SK-N-SH (cell line): ENCODE results near the gene STK40. TPM values are rescaled to one million over a fixed set of nuclear protein-coding genes. Genes with fewer than 3 reads are reported as not detected.

Experiments used
- CTCF ChIA-PET: fragments of 300-600, 350-600 bp; formaldehyde crosslinking; extraction: SDS; loops from one replicate; lab custom pipeline; 2021; lab: Yijun Ruan, JAX
- POLR2A ChIA-PET: fragments of 350-600 bp; sonication (Branson Sonifier 250); formaldehyde crosslinking; extraction: SDS; loops from one replicate; lab custom pipeline; 2020; ENCODE audit warnings: antibody characterized with exemption, inconsistent platforms; lab: Yijun Ruan, JAX
- DNase-seq: peaks from one replicate; pipeline ENCODE4 v3.0.0; 2012
- H2AFZ ChIP-seq: fragments of 200-600 bp; sonication (generic); 2 replicates; pipeline ENCODE4 v1.8.1; 2016; ENCODE audit warnings: antibody characterized with exemption, mild to moderate bottlenecking, low read depth
- H3F3A ChIP-seq: fragments of 200-600 bp; sonication (generic); replicated peaks from 2 replicates; pipeline ENCODE3; 2016; ENCODE audit warnings: antibody characterized with exemption, mild to moderate bottlenecking; ENCODE audit not compliant: insufficient read depth
- H3K27ac ChIP-seq, 2 experiments: fragments of 200-500 bp in 1 of 2; fragments of 200-600 bp in 1 of 2; sonication (Bioruptor generic) in 1 of 2; sonication (generic), shearing (Covaris generic) in 1 of 2; 2 replicates each; pipeline versions ENCODE4 v1.5.1 to v1.6.1; 2014 to 2016; ENCODE audit warnings: low read depth in 2 of 2, inconsistent platforms in 1 of 2, low read length in 1 of 2, mild to moderate bottlenecking in 1 of 2, mixed read lengths in 1 of 2
- H3K27me3 ChIP-seq: fragments of 200-600 bp; sonication (generic), shearing (Covaris generic); 2 replicates; pipeline ENCODE4 v1.6.1; 2016; ENCODE audit warnings: mixed run types; ENCODE audit not compliant: insufficient read depth
- H3K36me3 ChIP-seq, 2 experiments: fragments of 200-500 bp in 1 of 2; fragments of 200-600 bp in 1 of 2; sonication (Bioruptor generic) in 1 of 2; sonication (generic) in 1 of 2; replicated peaks in 1 of 2; 2 replicates each; pipeline versions ENCODE3 to v1.5.1; 2014 to 2016; ENCODE audit warnings: low read length in 1 of 2, mild to moderate bottlenecking in 1 of 2; ENCODE audit not compliant: insufficient read depth in 2 of 2, control insufficient read depth in 1 of 2
- H3K4me1 ChIP-seq, 2 experiments: fragments of 200-500 bp in 1 of 2; fragments of 200-600 bp in 1 of 2; sonication (Bioruptor generic) in 1 of 2; sonication (generic), shearing (Covaris generic) in 1 of 2; 2 replicates each; pipeline versions ENCODE4 v1.5.1 to v1.6.1; 2014 to 2016; ENCODE audit warnings: low read depth in 1 of 2, low read length in 1 of 2, mixed run types in 1 of 2; ENCODE audit not compliant: insufficient read depth in 2 of 2, control insufficient read depth in 1 of 2
- H3K4me2 ChIP-seq: fragments of 200-600 bp; sonication (generic), shearing (Covaris generic); 2 replicates; pipeline ENCODE4 v1.6.1; 2017; ENCODE audit warnings: mixed run types
- H3K4me3 ChIP-seq, 2 experiments: fragments of 200-500 bp in 1 of 2; fragments of 200-600 bp in 1 of 2; sonication (Bioruptor generic) in 1 of 2; sonication (generic), shearing (Covaris generic) in 1 of 2; 2 replicates each; pipeline versions ENCODE4 v1.5.1 to v1.8.1; 2014 to 2016; ENCODE audit warnings: low read depth in 2 of 2, inconsistent platforms in 1 of 2, low read length in 1 of 2, mild to moderate bottlenecking in 1 of 2, mixed read lengths in 1 of 2, moderate library complexity in 1 of 2
- H3K79me2 ChIP-seq: fragments of 200-600 bp; sonication (generic); 2 replicates; pipeline ENCODE4 v1.8.1; 2017; ENCODE audit warnings: mild to moderate bottlenecking; ENCODE audit not compliant: insufficient read depth
- H3K9ac ChIP-seq: fragments of 200-600 bp; sonication (generic); 2 replicates; pipeline ENCODE4 v1.6.1; 2017; ENCODE audit warnings: mixed run types
- H3K9me2 ChIP-seq: fragments of 200-600 bp; sonication (generic); 2 replicates; pipeline ENCODE4 v1.6.1; 2017; ENCODE audit warnings: mixed run types
- H3K9me3 ChIP-seq: fragments of 200-600 bp; sonication (generic); 2 replicates; pipeline ENCODE4 v1.6.1; 2017; ENCODE audit warnings: mixed run types, mild to moderate bottlenecking, moderate library complexity
- H4K20me1 ChIP-seq: fragments of 200-600 bp; sonication (generic); 2 replicates; pipeline ENCODE4 v1.6.1; 2017; ENCODE audit warnings: mild to moderate bottlenecking, mixed run types; ENCODE audit not compliant: insufficient read depth
- EZH2phosphoT487 ChIP-seq: fragments of 200-600 bp; sonication (generic); IDR thresholded peaks from 2 replicates; pipeline ENCODE4 v1.6.1; 2017; ENCODE audit warnings: low read depth, mixed run types, mild to moderate bottlenecking, antibody characterized with exemption, moderate library complexity, borderline replicate concordance
- FOSL2 ChIP-seq: IDR thresholded peaks from 2 replicates; pipeline ENCODE4 v1.4.0; 2012; ENCODE audit warnings: low read depth, mild to moderate bottlenecking, moderate library complexity, borderline replicate concordance
- GATA2 ChIP-seq: sonication (generic); formaldehyde crosslinking; IDR thresholded peaks from 2 replicates; pipeline ENCODE4 v1.5.0; 2020; ENCODE audit warnings: mild to moderate bottlenecking, missing genetic modification reagents
- JUND ChIP-seq: IDR thresholded peaks from 2 replicates; pipeline ENCODE4 v1.4.0; 2012
- MXI1 ChIP-seq: IDR thresholded peaks from 2 replicates; pipeline ENCODE4 v1.6.1; 2012; ENCODE audit warnings: mild to moderate bottlenecking, low read depth, low read length, improper control_type of control experiment
- NFIC ChIP-seq: IDR thresholded peaks from 2 replicates; pipeline ENCODE4 v1.4.0; 2012; ENCODE audit warnings: borderline replicate concordance
- RXRA ChIP-seq: IDR thresholded peaks from 2 replicates; pipeline ENCODE4 v1.4.0; 2012; ENCODE audit warnings: low read depth, mild to moderate bottlenecking, borderline replicate concordance
- SIN3A ChIP-seq: IDR thresholded peaks from 2 replicates; pipeline ENCODE4 v1.6.1; 2012; ENCODE audit warnings: low read depth, mild to moderate bottlenecking, low read length, moderate library complexity, borderline replicate concordance
- ZBTB33 ChIP-seq: IDR thresholded peaks from 2 replicates; pipeline ENCODE4 v1.4.0; 2012; ENCODE audit warnings: low read depth, borderline replicate concordance
- WGBS: methylation state at CpG from one replicate; pipeline ENCODE4 v1.1.6; 2017; ENCODE audit warnings: low lambda C conversion rate; 5-methylcytosine and 5-hydroxymethylcytosine counted together
- polyA plus RNA-seq, 3 experiments: library from polyadenylated mRNA; depleted of rRNA; stranded (reverse); fragments of >200 nt; gene quantifications; 2 replicates each; pipeline ENCODE4 v1.2.3, GENCODE V29; 2012
- TF ChIP-seq, protein P1 (sequence below): IDR thresholded peaks from 2 replicates; pipeline ENCODE4 v1.6.1; 2012; ENCODE audit warnings: mild to moderate bottlenecking, low read depth, low read length, moderate library complexity
- TF ChIP-seq, protein P2 (sequence below): fragments of 200-600 bp; sonication (generic); IDR thresholded peaks from 2 replicates; pipeline ENCODE4 v1.6.1; 2017; ENCODE audit warnings: antibody characterized with exemption, mild to moderate bottlenecking, moderate library complexity
- TF ChIP-seq, protein P3 (sequence below): IDR thresholded peaks from 2 replicates; pipeline ENCODE4 v1.4.0; 2012; ENCODE audit warnings: low read depth
- TF ChIP-seq, protein P4 (sequence below): IDR thresholded peaks from 2 replicates; pipeline ENCODE4; 2012

Gene STK40
- polyA plus RNA-seq, 1 of the 3 experiments (the other 2 are of a cell fraction) = 43.3 TPM

DNA sequence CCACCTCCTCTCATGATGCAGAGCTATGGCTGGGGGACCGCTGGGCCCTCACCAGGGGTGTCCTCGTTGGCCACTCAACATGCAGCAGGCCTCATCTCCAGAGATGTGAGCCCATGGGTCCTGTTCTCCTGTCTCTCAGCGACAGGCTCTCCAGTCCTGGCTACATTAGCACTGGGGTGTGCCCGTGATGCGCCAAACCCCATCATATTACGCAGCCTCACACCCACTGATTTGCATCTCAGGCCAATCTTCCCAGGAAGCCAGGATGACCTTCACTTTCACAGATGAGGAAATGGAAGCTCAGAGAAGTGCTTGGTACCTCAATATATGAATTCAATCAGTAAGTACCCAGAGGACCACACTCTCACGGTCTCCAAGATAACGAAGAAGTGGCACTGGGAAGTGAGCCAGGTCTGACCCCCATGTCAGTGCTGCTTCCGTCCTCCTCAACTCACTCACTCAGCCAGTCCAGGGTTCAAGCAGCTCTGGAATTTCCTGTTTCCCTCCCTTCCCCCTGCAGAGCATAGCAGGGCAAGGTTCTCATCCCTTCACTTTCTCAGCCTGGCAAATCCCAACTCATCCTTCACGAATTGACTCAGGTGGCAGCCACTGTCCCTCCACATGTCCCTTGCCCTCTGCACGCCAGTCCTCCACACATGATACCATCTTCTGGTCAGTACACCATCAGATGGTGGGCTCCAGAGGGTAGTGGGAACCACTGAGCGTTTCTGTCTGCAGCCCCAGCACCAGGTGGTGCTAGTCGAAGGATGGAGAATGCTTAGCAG, 33.4 kb downstream of the STK40 start (continued):
- TF ChIP-seq, protein P1, sequence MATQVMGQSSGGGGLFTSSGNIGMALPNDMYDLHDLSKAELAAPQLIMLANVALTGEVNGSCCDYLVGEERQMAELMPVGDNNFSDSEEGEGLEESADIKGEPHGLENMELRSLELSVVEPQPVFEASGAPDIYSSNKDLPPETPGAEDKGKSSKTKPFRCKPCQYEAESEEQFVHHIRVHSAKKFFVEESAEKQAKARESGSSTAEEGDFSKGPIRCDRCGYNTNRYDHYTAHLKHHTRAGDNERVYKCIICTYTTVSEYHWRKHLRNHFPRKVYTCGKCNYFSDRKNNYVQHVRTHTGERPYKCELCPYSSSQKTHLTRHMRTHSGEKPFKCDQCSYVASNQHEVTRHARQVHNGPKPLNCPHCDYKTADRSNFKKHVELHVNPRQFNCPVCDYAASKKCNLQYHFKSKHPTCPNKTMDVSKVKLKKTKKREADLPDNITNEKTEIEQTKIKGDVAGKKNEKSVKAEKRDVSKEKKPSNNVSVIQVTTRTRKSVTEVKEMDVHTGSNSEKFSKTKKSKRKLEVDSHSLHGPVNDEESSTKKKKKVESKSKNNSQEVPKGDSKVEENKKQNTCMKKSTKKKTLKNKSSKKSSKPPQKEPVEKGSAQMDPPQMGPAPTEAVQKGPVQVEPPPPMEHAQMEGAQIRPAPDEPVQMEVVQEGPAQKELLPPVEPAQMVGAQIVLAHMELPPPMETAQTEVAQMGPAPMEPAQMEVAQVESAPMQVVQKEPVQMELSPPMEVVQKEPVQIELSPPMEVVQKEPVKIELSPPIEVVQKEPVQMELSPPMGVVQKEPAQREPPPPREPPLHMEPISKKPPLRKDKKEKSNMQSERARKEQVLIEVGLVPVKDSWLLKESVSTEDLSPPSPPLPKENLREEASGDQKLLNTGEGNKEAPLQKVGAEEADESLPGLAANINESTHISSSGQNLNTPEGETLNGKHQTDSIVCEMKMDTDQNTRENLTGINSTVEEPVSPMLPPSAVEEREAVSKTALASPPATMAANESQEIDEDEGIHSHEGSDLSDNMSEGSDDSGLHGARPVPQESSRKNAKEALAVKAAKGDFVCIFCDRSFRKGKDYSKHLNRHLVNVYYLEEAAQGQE = no peak
- peak; percentile 37; the same call in 1 of the 2 replicates for TF ChIP-seq JUND
- TF ChIP-seq MXI1 = no peak
- TF ChIP-seq, all 33 proteins: peak for 11

GRCh38 chr1:36351227-36351977, 34.3 kb downstream of the STK40 start:
- H3K4me2 ChIP-seq = peak overlapping the region; percentile 80
- no peaks in the 10 kb centered on the region for H3K27me3 ChIP-seq
- no peaks in the 10 kb centered on the region for H3K9me3 ChIP-seq
- POLR2A ChIA-PET = interaction anchor here (0.8 to 2.0 kb wide), 4 partner anchors 9 to 35 kb away, joined by 3 to 10 read pairs (median 4); no protein-coding TSS in a partner anchor
- peak overlapping the region; percentile 86 for H3K9ac ChIP-seq
- WGBS = 4% methylated on average over 6 of the region's 14 CpGs
- peak overlapping the region; percentile 96 to 100 for H3K27ac ChIP-seq
- CTCF ChIA-PET = interaction anchor here (0.7 to 7.4 kb wide), 9 partner anchors 9 to 787 kb away, joined by 3 to 86 read pairs (median 5); no protein-coding TSS in a partner anchor
- peak overlapping the region in 1 of 2 experiments; percentile 33; a peak in 1 of 4 replicates for H3K4me3 ChIP-seq
- peaks cover 32 to 50% of the 10 kb centered on the region in 2 experiments for H3K4me1 ChIP-seq
- H3K9me2 ChIP-seq = no peaks in the 10 kb centered on the region
- no peaks in the 10 kb centered on the region for H4K20me1 ChIP-seq
- H2AFZ ChIP-seq = no peak overlapping the region
- DNase-seq = peak; percentile 88
- peaks cover 19% of the 10 kb centered on the region for H3K79me2 ChIP-seq
- H3K36me3 ChIP-seq = peaks cover 31 to 54% of the 10 kb centered on the region in 2 experiments
- peaks cover 41% of the 10 kb centered on the region for H3F3A ChIP-seq
- TF ChIP-seq GATA2 = no peak
- TF ChIP-seq, protein P1 = peak; percentile 64
- TF ChIP-seq, protein P2, sequence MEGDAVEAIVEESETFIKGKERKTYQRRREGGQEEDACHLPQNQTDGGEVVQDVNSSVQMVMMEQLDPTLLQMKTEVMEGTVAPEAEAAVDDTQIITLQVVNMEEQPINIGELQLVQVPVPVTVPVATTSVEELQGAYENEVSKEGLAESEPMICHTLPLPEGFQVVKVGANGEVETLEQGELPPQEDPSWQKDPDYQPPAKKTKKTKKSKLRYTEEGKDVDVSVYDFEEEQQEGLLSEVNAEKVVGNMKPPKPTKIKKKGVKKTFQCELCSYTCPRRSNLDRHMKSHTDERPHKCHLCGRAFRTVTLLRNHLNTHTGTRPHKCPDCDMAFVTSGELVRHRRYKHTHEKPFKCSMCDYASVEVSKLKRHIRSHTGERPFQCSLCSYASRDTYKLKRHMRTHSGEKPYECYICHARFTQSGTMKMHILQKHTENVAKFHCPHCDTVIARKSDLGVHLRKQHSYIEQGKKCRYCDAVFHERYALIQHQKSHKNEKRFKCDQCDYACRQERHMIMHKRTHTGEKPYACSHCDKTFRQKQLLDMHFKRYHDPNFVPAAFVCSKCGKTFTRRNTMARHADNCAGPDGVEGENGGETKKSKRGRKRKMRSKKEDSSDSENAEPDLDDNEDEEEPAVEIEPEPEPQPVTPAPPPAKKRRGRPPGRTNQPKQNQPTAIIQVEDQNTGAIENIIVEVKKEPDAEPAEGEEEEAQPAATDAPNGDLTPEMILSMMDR = no peak; the same call in 1 of the 2 replicates
- no peak for TF ChIP-seq EZH2phosphoT487
- TF ChIP-seq, protein P3, sequence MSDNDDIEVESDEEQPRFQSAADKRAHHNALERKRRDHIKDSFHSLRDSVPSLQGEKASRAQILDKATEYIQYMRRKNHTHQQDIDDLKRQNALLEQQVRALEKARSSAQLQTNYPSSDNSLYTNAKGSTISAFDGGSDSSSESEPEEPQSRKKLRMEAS = peak; percentile 92
- TF ChIP-seq ZBTB33 = peak; percentile 47; the same call in 1 of the 2 replicates
- TF ChIP-seq FOSL2 = peak; percentile 74; the same call in 1 of the 2 replicates
- peak; percentile 93 for TF ChIP-seq RXRA
- no peak for TF ChIP-seq SIN3A
- peak; percentile 84 for TF ChIP-seq NFIC
- TF ChIP-seq, protein P4, sequence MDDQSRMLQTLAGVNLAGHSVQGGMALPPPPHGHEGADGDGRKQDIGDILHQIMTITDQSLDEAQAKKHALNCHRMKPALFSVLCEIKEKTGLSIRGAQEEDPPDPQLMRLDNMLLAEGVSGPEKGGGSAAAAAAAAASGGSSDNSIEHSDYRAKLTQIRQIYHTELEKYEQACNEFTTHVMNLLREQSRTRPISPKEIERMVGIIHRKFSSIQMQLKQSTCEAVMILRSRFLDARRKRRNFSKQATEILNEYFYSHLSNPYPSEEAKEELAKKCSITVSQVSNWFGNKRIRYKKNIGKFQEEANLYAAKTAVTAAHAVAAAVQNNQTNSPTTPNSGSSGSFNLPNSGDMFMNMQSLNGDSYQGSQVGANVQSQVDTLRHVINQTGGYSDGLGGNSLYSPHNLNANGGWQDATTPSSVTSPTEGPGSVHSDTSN = peak; percentile 58
